HL-60/S4 (cell line): ENCODE results near the gene CLCN6.

Source experiments
- in situ Hi-C: fragments of 300-500 bp; cut with MboI; formaldehyde crosslinking; loops from 2 replicates; pipeline ENCODE4 v1.14.3; 2022; ENCODE audit warnings: low sequenced_read_pairs

The CLCN6 gene

GRCh38 chr1:11874624-11875023, 68.6 kb downstream of the CLCN6 start:
- in situ Hi-C loops: no loop called here

- in situ Hi-C loops: no loop called here
Measured at GRCh38 chr1:11875094-11875493, 69.1 kb downstream of the CLCN6 start.

- in situ Hi-C loops: no loop called here
Measured at GRCh38 chr1:11877074-11877473, 71.1 kb downstream of the CLCN6 start.

GRCh38 chr1:11878081-11878890, 72.3 kb downstream of the CLCN6 start:
- in situ Hi-C loops: no loop called here

- in situ Hi-C loops: no loop called here
Measured at GRCh38 chr1:11878891-11879190, 72.8 kb downstream of the CLCN6 start.

- in situ Hi-C loops: no loop called here
Measured at GRCh38 chr1:11879311-11880180, 73.6 kb downstream of the CLCN6 start.

- in situ Hi-C loops: no loop called here
Measured at GRCh38 chr1:11880181-11880575, 74.2 kb downstream of the CLCN6 start.

GRCh38 chr1:11880911-11881748, 75.1 kb downstream of the CLCN6 start:
- in situ Hi-C loops: no loop called here

GRCh38 chr1:11881749-11882441, 75.9 kb downstream of the CLCN6 start:
- in situ Hi-C loops: no loop called here

- in situ Hi-C loops: no loop called here
Measured at GRCh38 chr1:11882814-11883538, 77.0 kb downstream of the CLCN6 start.

- in situ Hi-C loops: no loop called here
Measured at GRCh38 chr1:11885916-11886315, 79.9 kb downstream of the CLCN6 start.

- in situ Hi-C loops: no loop called here
Measured at GRCh38 chr1:11886986-11887665, 81.1 kb downstream of the CLCN6 start.

GRCh38 chr1:11887666-11888007, 81.6 kb downstream of the CLCN6 start:
- in situ Hi-C loops: no loop called here

GRCh38 chr1:11888206-11888876, 82.3 kb downstream of the CLCN6 start:
- in situ Hi-C loops: no loop called here

- in situ Hi-C loops: no loop called here
Measured at GRCh38 chr1:11888877-11889208, 82.9 kb downstream of the CLCN6 start.

GRCh38 chr1:11891433-11892186, 85.6 kb downstream of the CLCN6 start:
- in situ Hi-C loops: loop anchor here (5.0 kb wide), 1 partner anchor 49 kb away; no protein-coding TSS in a partner anchor
